ENCODE measurements around the gene CD226. TPM values are rescaled to one million over a fixed set of nuclear protein-coding genes. Genes with fewer than 3 reads are reported as not detected.
A peak's percentile ranks its signal among the peaks of the same experiment; 100 is the strongest.

CD226 gene
- total RNA-seq, 1 donor from 2014 or later, result not detected

GRCh38 chr18:69843015-69843414, 104.7 kb downstream of the CD226 start:
- Histone ChIP-seq H3K9me3 (ENCODE audit: low read depth) (no peaks in the 10 kb centered on the region), H3K9ac (no peak overlapping the region), H3K4me2 (no peak overlapping the region), H4K20me1 (ENCODE audit: low read depth) (no peaks in the 10 kb centered on the region), H3F3A (ENCODE audit: low read depth) (no peaks in the 10 kb centered on the region), H3K4me1 (peaks cover 6% of the 10 kb centered on the region), H3K36me3 (no peaks in the 10 kb centered on the region), H3K27me3 (no peaks in the 10 kb centered on the region), H3K79me2 (ENCODE audit: low read depth) (no peaks in the 10 kb centered on the region), H3K4me3 (no peak overlapping the region), H3K27ac (no peak overlapping the region), H2AFZ (replicated peaks) (peak overlapping the region; percentile 67)
- no peaks in the 10 kb centered on the region for H3K27me3 Mint-ChIP-seq (ENCODE audit: insufficient read depth, low read depth)
- H3K36me3 Mint-ChIP-seq, result peaks cover 1% of the 10 kb centered on the region
- DNase-seq (ENCODE audit: low spot score), result no peak
- TF ChIP-seq EZH2phosphoT487 (IDR thresholded peaks at IDR 0.05) (no peak), EZH2 (IDR thresholded peaks at IDR 0.05) (no peak)
- TF ChIP-seq, protein P1, sequence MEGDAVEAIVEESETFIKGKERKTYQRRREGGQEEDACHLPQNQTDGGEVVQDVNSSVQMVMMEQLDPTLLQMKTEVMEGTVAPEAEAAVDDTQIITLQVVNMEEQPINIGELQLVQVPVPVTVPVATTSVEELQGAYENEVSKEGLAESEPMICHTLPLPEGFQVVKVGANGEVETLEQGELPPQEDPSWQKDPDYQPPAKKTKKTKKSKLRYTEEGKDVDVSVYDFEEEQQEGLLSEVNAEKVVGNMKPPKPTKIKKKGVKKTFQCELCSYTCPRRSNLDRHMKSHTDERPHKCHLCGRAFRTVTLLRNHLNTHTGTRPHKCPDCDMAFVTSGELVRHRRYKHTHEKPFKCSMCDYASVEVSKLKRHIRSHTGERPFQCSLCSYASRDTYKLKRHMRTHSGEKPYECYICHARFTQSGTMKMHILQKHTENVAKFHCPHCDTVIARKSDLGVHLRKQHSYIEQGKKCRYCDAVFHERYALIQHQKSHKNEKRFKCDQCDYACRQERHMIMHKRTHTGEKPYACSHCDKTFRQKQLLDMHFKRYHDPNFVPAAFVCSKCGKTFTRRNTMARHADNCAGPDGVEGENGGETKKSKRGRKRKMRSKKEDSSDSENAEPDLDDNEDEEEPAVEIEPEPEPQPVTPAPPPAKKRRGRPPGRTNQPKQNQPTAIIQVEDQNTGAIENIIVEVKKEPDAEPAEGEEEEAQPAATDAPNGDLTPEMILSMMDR (IDR thresholded peaks at IDR 0.05), result no peak
- peaks cover 39% of the 10 kb centered on the region for H3K4me1 Mint-ChIP-seq
- H3K9me3 Mint-ChIP-seq, result no peaks in the 10 kb centered on the region
- H3K4me3 Mint-ChIP-seq, result no peak overlapping the region
- no peak overlapping the region for H3K27ac Mint-ChIP-seq

GRCh38 chr18:69841117-69841516, 106.6 kb downstream of the CD226 start:
- Histone ChIP-seq H4K20me1 (ENCODE audit: low read depth) (no peaks in the 10 kb centered on the region), H3F3A (ENCODE audit: low read depth) (no peaks in the 10 kb centered on the region), H3K4me3 (no peak overlapping the region), H3K27ac (no peak overlapping the region), H3K36me3 (no peaks in the 10 kb centered on the region), H3K9me3 (ENCODE audit: low read depth) (no peaks in the 10 kb centered on the region), H3K9ac (no peak overlapping the region), H3K4me1 (peaks cover 6% of the 10 kb centered on the region), H3K27me3 (no peaks in the 10 kb centered on the region), H2AFZ (replicated peaks) (no peak overlapping the region), H3K79me2 (ENCODE audit: low read depth) (no peaks in the 10 kb centered on the region), H3K4me2 (no peak overlapping the region)
- DNase-seq (ENCODE audit: low spot score), result no peak
- H3K4me3 Mint-ChIP-seq, result no peak overlapping the region
- peaks cover 43% of the 10 kb centered on the region for H3K4me1 Mint-ChIP-seq
- peaks cover 1% of the 10 kb centered on the region for H3K36me3 Mint-ChIP-seq
- H3K27me3 Mint-ChIP-seq (ENCODE audit: insufficient read depth, low read depth), result no peaks in the 10 kb centered on the region
- no peaks in the 10 kb centered on the region for H3K9me3 Mint-ChIP-seq
- no peak overlapping the region for H3K27ac Mint-ChIP-seq
- TF ChIP-seq, protein P1 (IDR thresholded peaks at IDR 0.05), result no peak
- TF ChIP-seq EZH2phosphoT487 (IDR thresholded peaks at IDR 0.05) (no peak), EZH2 (IDR thresholded peaks at IDR 0.05) (no peak)

DNA sequence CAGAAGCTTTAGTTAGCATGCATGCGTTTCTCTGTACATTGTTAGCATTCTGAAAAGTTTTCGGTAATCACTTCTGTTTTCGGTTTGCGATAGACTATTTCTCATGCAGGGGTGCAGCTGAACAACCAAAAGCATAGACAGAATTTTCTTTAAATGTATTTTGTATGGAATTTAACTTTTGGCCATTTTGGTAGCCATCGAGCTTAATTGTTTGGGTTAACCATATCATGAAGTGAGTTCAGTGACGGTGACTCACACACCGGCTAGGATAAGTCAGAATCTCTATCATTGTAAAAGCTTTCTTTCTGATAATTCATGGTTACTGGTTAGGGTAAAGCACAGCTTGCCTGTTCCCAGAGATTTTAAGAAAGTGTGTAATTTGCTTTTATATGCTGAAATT, 107.2 kb downstream of the CD226 start:
- Histone ChIP-seq H3K27me3 (no peaks in the 10 kb centered on the region), H3K4me1 (peaks cover 6% of the 10 kb centered on the region), H3K4me3 (no peak overlapping the region), H4K20me1 (ENCODE audit: low read depth) (no peaks in the 10 kb centered on the region), H3K4me2 (no peak overlapping the region), H3F3A (ENCODE audit: low read depth) (no peaks in the 10 kb centered on the region), H3K27ac (no peak overlapping the region), H2AFZ (replicated peaks) (no peak overlapping the region), H3K9me3 (ENCODE audit: low read depth) (no peaks in the 10 kb centered on the region), H3K9ac (no peak overlapping the region), H3K36me3 (no peaks in the 10 kb centered on the region), H3K79me2 (ENCODE audit: low read depth) (no peaks in the 10 kb centered on the region)
- peak overlapping the region; percentile 75 for H3K27ac Mint-ChIP-seq
- no peaks in the 10 kb centered on the region for H3K27me3 Mint-ChIP-seq (ENCODE audit: insufficient read depth, low read depth)
- H3K9me3 Mint-ChIP-seq, result no peaks in the 10 kb centered on the region
- H3K4me3 Mint-ChIP-seq, result no peak overlapping the region
- DNase-seq (ENCODE audit: low spot score), result no peak
- peaks cover 1% of the 10 kb centered on the region for H3K36me3 Mint-ChIP-seq
- peaks cover 43% of the 10 kb centered on the region for H3K4me1 Mint-ChIP-seq
- TF ChIP-seq EZH2 (IDR thresholded peaks at IDR 0.05) (no peak), EZH2phosphoT487 (IDR thresholded peaks at IDR 0.05) (no peak)
- TF ChIP-seq, protein P1 (IDR thresholded peaks at IDR 0.05), result no peak
